ENCODE data around the gene SCGB3A1. TPM values are rescaled to one million over a fixed set of nuclear protein-coding genes. Genes with fewer than 3 reads are reported as not detected.
A peak's percentile ranks its signal among the peaks of the same experiment; 100 is the strongest.

Gene SCGB3A1
- total RNA-seq, 1 experiment from 2014 or later = not detected

- TF ChIP-seq, protein P1, sequence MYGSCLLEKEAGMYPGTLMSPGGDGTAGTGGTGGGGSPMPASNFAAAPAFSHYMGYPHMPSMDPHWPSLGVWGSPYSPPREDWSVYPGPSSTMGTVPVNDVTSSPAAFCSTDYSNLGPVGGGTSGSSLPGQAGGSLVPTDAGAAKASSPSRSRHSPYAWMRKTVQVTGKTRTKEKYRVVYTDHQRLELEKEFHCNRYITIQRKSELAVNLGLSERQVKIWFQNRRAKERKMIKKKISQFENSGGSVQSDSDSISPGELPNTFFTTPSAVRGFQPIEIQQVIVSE (CRISPR knock-in tag; IDR thresholded peaks at IDR 0.05; ENCODE audit: borderline replicate concordance) = no peak
- TF ChIP-seq ATF1 (CRISPR knock-in tag; IDR thresholded peaks at IDR 0.05) (no peak), ZMAT4 (CRISPR knock-in tag; IDR thresholded peaks at IDR 0.05) (no peak)
Observed at GRCh38 chr5:180621311-180621710, 30.0 kb upstream of the SCGB3A1 start (continued).

DNA sequence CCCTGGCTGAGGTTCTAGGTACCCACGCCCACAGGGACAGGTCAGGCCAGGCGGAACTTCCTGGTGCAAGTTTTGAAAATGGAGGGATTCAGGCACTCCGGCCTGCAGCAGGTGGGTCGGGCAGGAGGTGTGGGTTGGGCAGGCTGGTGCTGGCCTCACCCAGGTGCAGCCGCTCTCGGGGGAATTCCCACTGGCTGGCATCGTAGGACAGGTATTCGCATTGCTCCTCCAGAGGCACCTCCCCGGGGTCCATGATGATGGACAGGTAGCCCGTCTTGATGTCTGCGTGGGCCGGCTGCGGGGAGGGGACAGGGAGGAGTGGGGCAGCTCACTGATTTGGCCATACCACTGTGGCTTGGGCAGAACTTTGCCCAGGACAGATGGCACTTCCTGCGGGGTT lies 28.7 kb upstream of the SCGB3A1 start:
- H3K36me3 Mint-ChIP-seq = no peaks in the 10 kb centered on the region
- no peak overlapping the region; the same call in 1 of the 2 replicates for H3K4me3 Mint-ChIP-seq
- DNase-seq (ENCODE audit: low spot score) = no peak
- no peaks in the 10 kb centered on the region for H3K9me3 Mint-ChIP-seq
- no peak for TF ChIP-seq ZNF121 (CRISPR knock-in tag; IDR thresholded peaks at IDR 0.05)
- TF ChIP-seq PRRX2 (CRISPR knock-in tag; IDR thresholded peaks at IDR 0.05) = no peak
- no peak for TF ChIP-seq CREB1 (CRISPR knock-in tag; IDR thresholded peaks at IDR 0.05)
- TF ChIP-seq AR (CRISPR knock-in tag; IDR thresholded peaks at IDR 0.05) = no peak
- TF ChIP-seq NFYB (CRISPR knock-in tag; conservative IDR thresholded peaks at IDR 0.05; ENCODE audit: low read depth) = no peak
- no peak for TF ChIP-seq AFF4 (CRISPR knock-in tag; IDR thresholded peaks at IDR 0.05; ENCODE audit: borderline replicate concordance)
- no peak for TF ChIP-seq RELA (CRISPR knock-in tag; IDR thresholded peaks at IDR 0.05; ENCODE audit: borderline replicate concordance)
- TF ChIP-seq, protein P2, sequence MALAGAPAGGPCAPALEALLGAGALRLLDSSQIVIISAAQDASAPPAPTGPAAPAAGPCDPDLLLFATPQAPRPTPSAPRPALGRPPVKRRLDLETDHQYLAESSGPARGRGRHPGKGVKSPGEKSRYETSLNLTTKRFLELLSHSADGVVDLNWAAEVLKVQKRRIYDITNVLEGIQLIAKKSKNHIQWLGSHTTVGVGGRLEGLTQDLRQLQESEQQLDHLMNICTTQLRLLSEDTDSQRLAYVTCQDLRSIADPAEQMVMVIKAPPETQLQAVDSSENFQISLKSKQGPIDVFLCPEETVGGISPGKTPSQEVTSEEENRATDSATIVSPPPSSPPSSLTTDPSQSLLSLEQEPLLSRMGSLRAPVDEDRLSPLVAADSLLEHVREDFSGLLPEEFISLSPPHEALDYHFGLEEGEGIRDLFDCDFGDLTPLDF (CRISPR knock-in tag; IDR thresholded peaks at IDR 0.05) = no peak
- no peak for TF ChIP-seq JUN (CRISPR knock-in tag; IDR thresholded peaks at IDR 0.05)
- H3K27me3 Mint-ChIP-seq (ENCODE audit: low read depth) = peaks cover 16% of the 10 kb centered on the region
- ChIA-PET POLR2A (interaction anchor here (1.7 kb wide), 1 partner anchor 27 kb away, joined by 6 read pairs; no protein-coding TSS in a partner anchor), CTCF (interaction anchor here (0.9 to 2.5 kb wide), 31 partner anchors 10 to 537 kb away, joined by 3 to 56 read pairs (median 10); partner anchors contain the start of gene FLT4)
- peaks cover 2% of the 10 kb centered on the region; the same call in 1 of the 2 replicates for H3K4me1 Mint-ChIP-seq
- H3K27ac Mint-ChIP-seq = no peak overlapping the region
- ATAC-seq = no peak

DNA sequence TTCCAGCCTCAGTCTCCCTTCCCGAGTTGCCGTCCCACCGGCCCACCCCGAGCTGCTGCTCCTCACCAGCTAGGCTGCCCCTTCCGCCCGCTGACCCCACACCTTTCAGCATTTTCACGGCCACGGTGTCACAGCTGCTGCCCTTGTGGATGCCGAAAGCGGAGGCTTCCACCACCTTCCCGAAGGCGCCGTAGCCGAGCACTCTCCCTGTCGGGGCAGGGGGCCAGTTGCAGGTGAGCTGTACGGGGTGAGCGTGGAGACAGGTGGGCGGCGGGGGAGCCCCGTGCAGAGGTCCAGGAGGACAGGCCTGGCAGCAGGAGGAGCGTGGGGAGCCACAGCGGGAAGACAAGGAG lies 28.2 kb upstream of the SCGB3A1 start:
- Mint-ChIP-seq H3K9me3 (no peaks in the 10 kb centered on the region), H3K36me3 (no peaks in the 10 kb centered on the region), H3K4me3 (peak overlapping the region; percentile 51), H3K27ac (no peak overlapping the region), H3K4me1 (peaks cover 2% of the 10 kb centered on the region; the same call in 1 of the 2 replicates), H3K27me3 (ENCODE audit: low read depth) (peaks cover 16% of the 10 kb centered on the region)
- POLR2A ChIA-PET = interaction anchor here (1.7 kb wide), 1 partner anchor 28 kb away, joined by 6 read pairs; no protein-coding TSS in a partner anchor
- ATAC-seq = peak; percentile 4; the same call in 1 of the 2 replicates
- TF ChIP-seq ERG (CRISPR knock-in tag; IDR thresholded peaks at IDR 0.05) (no peak), FOXP1 (CRISPR knock-in tag; IDR thresholded peaks at IDR 0.05; ENCODE audit: borderline replicate concordance) (peak; percentile 23; the same call in 1 of the 2 replicates)
- no peak for DNase-seq (ENCODE audit: low spot score)
- CTCF ChIA-PET = interaction anchor here (0.6 to 2.5 kb wide), 62 partner anchors 10 to 536 kb away, joined by 3 to 56 read pairs (median 5); partner anchors contain the start of gene FLT4

Data from WTC11 (cell line).